Smooth muscle cell (in vitro differentiated cells): ENCODE measurements around the gene CRTC2. TPM values are rescaled to one million over a fixed set of nuclear protein-coding genes. Genes with fewer than 3 reads are reported as not detected.
A peak's percentile ranks its signal among the peaks of the same experiment; 100 is the strongest.
"Not testable (repeated sequence)": the region's sequence is repeated elsewhere in the genome, so short reads cannot be mapped to it uniquely, and the experiment has no call there.

ENCODE experiments used
- DNase-seq: peaks from one replicate; lab custom pipeline; 2025; ENCODE audit not compliant: unreplicated experiment; lab: John Stamatoyannopoulos, UW
- H2AFZ ChIP-seq: fragments of 200-600 bp; sonication (generic); 2 replicates; pipeline ENCODE4 v1.6.0; 2016; ENCODE audit warnings: antibody characterized with exemption, low read depth, mild to moderate bottlenecking
- H3F3A ChIP-seq: fragments of 200-600 bp; sonication (generic); 2 replicates; pipeline ENCODE4 v1.6.0; 2017; ENCODE audit warnings: antibody characterized with exemption, low read depth
- H3K27ac ChIP-seq: fragments of 200-600 bp; sonication (generic); 2 replicates; pipeline ENCODE4 v1.5.1; 2016; ENCODE audit warnings: low read depth, mild to moderate bottlenecking
- H3K27me3 ChIP-seq: fragments of 200-600 bp; sonication (generic); 2 replicates; pipeline ENCODE4 v1.6.1; 2016; ENCODE audit warnings: low read depth, mild to moderate bottlenecking
- H3K36me3 ChIP-seq: fragments of 200-600 bp; sonication (generic); 2 replicates; pipeline ENCODE4 v1.5.1; 2016; ENCODE audit warnings: low read depth
- H3K4me1 ChIP-seq: fragments of 200-600 bp; sonication (generic); 2 replicates; pipeline ENCODE4 v1.5.1; 2016; ENCODE audit warnings: low read depth
- H3K4me2 ChIP-seq: fragments of 200-600 bp; sonication (generic); 2 replicates; pipeline ENCODE4 v1.6.0; 2016; ENCODE audit warnings: mild to moderate bottlenecking
- H3K4me3 ChIP-seq: fragments of 200-600 bp; sonication (generic); 2 replicates; pipeline ENCODE4 v1.5.1; 2016; ENCODE audit warnings: mild to moderate bottlenecking
- H3K79me2 ChIP-seq: fragments of 200-600 bp; sonication (generic); 2 replicates; pipeline ENCODE4 v1.6.0; 2016; ENCODE audit warnings: low read depth, mild to moderate bottlenecking
- H3K9ac ChIP-seq: fragments of 200-600 bp; sonication (generic); 2 replicates; pipeline ENCODE4 v1.6.0; 2016; ENCODE audit warnings: low read depth
- H3K9me3 ChIP-seq: fragments of 200-600 bp; sonication (generic); replicated peaks from 2 replicates; pipeline ENCODE4 v1.5.1; 2016; ENCODE audit warnings: low read depth
- H4K20me1 ChIP-seq: fragments of 200-600 bp; sonication (generic); 2 replicates; pipeline ENCODE4 v1.6.0; 2016; ENCODE audit warnings: low read depth
- CTCF ChIP-seq: fragments of 200-600 bp; sonication (generic); IDR thresholded peaks from 2 replicates; pipeline ENCODE4 v1.5.1; 2017; ENCODE audit warnings: borderline replicate concordance, mild to moderate bottlenecking, antibody characterized with exemption; ENCODE audit not compliant: insufficient read depth, poor library complexity, severe bottlenecking
- WGBS: methylation state at CpG from one replicate; pipeline ENCODE4 v1.1.7; 2016; ENCODE audit warnings: low lambda C conversion rate; 5-methylcytosine and 5-hydroxymethylcytosine counted together
- polyA plus RNA-seq: library from polyadenylated mRNA; unstranded; fragments of >200 nt; fragmentation: Nextera tagmentation; extraction: Ambion mirVana; gene quantifications from 2 replicates; pipeline ENCODE4 v1.2.1, GENCODE V29; 2016
- total RNA-seq: library from RNA; depleted of rRNA; stranded (reverse); fragments of >200 nt; gene quantifications from 2 replicates; pipeline ENCODE4 v1.2.3, GENCODE V29; 2014

The CRTC2 gene
- total RNA-seq: 9.9 and 13.0 TPM in 2 replicates
- polyA plus RNA-seq: 24.6 and 37.7 TPM in 2 replicates

- peaks cover 67% of the 10 kb centered on the region for H3K79me2 ChIP-seq
Measured at GRCh38 chr1:153958111-153958960, at the start of gene CRTC2. CRTC2 (minus strand) TSS chr1:153958612; CDS start chr1:153958497, 115 bp downstream.

GRCh38 chr1:154006136-154006535, 47.7 kb upstream of the CRTC2 start:
- no peaks in the 10 kb centered on the region for H3K4me1 ChIP-seq
- no peak for DNase-seq
- no peak overlapping the region for H3K4me2 ChIP-seq
- no peaks in the 10 kb centered on the region for H3K36me3 ChIP-seq
- no peak overlapping the region for H3K9ac ChIP-seq
- no peaks in the 10 kb centered on the region for H4K20me1 ChIP-seq
- H3F3A ChIP-seq: no peaks in the 10 kb centered on the region
- no peak overlapping the region for H3K4me3 ChIP-seq
- WGBS: 97% methylated on average over 3 of the region's 3 CpGs
- H2AFZ ChIP-seq: no peak overlapping the region
- no peak overlapping the region for H3K27ac ChIP-seq
- H3K79me2 ChIP-seq: no peaks in the 10 kb centered on the region
- no peak for TF ChIP-seq CTCF
- no peaks in the 10 kb centered on the region for H3K9me3 ChIP-seq
- H3K27me3 ChIP-seq: no peaks in the 10 kb centered on the region

More at GRCh38 chr1:153958111-153958960, at the start of gene CRTC2:
- H3K36me3 ChIP-seq: no peaks in the 10 kb centered on the region
- WGBS: 1% methylated on average over 37 of the region's 75 CpGs
- peak; percentile 86 for DNase-seq
- H3K9me3 ChIP-seq: no peaks in the 10 kb centered on the region
- peaks cover 59% of the 10 kb centered on the region for H4K20me1 ChIP-seq
- H3K9ac ChIP-seq: peak within 1 kb of the TSS; percentile 93
- peak within 1 kb of the TSS; percentile 85 for H3K27ac ChIP-seq
- no peak within 1 kb of the TSS for H2AFZ ChIP-seq
- TF ChIP-seq CTCF: no peak
- H3K4me2 ChIP-seq: peak within 1 kb of the TSS; percentile 91
- H3K4me3 ChIP-seq: peak within 1 kb of the TSS; percentile 96
- peaks cover 4% of the 10 kb centered on the region for H3F3A ChIP-seq
- H3K4me1 ChIP-seq: peaks cover 18% of the 10 kb centered on the region
- H3K27me3 ChIP-seq: no peaks in the 10 kb centered on the region

GRCh38 chr1:154000420-154000819, 42.0 kb upstream of the CRTC2 start:
- Histone ChIP-seq H3K79me2 (no peaks in the 10 kb centered on the region), H4K20me1 (no peaks in the 10 kb centered on the region)
- 76% methylated on average over 4 of the region's 4 CpGs for WGBS

GRCh38 chr1:153996882-153997281, 38.5 kb upstream of the CRTC2 start:
- not testable (repeated sequence) for H3K4me2 ChIP-seq, H3K27ac ChIP-seq, H3K36me3 ChIP-seq, H2AFZ ChIP-seq, H3K79me2 ChIP-seq, H3K9me3 ChIP-seq, DNase-seq, H3K9ac ChIP-seq, H3K4me1 ChIP-seq, H3K4me3 ChIP-seq, H3K27me3 ChIP-seq
- Histone ChIP-seq H3F3A (peaks cover 17% of the 10 kb centered on the region), H4K20me1 (peaks cover 25% of the 10 kb centered on the region)
- 95% methylated on average over 10 of the region's 10 CpGs for WGBS

More at GRCh38 chr1:154000420-154000819, 42.0 kb upstream of the CRTC2 start:
- Histone ChIP-seq H3K36me3 (peaks cover 3% of the 10 kb centered on the region), H3K27ac (no peak overlapping the region), H3K4me3 (no peak overlapping the region), H2AFZ (no peak overlapping the region), H3K4me2 (no peak overlapping the region), H3K27me3 (no peaks in the 10 kb centered on the region), H3K9me3 (no peaks in the 10 kb centered on the region), H3F3A (peaks cover 3% of the 10 kb centered on the region), H3K4me1 (no peaks in the 10 kb centered on the region), H3K9ac (no peak overlapping the region)
- DNase-seq: no peak
- no peak for TF ChIP-seq CTCF
